ENCODE measurements around the gene PKD2.
"Not testable (repeated sequence)": the region's sequence is repeated elsewhere in the genome, so short reads cannot be mapped to it uniquely, and the experiment has no call there.

PKD2 gene

DNA sequence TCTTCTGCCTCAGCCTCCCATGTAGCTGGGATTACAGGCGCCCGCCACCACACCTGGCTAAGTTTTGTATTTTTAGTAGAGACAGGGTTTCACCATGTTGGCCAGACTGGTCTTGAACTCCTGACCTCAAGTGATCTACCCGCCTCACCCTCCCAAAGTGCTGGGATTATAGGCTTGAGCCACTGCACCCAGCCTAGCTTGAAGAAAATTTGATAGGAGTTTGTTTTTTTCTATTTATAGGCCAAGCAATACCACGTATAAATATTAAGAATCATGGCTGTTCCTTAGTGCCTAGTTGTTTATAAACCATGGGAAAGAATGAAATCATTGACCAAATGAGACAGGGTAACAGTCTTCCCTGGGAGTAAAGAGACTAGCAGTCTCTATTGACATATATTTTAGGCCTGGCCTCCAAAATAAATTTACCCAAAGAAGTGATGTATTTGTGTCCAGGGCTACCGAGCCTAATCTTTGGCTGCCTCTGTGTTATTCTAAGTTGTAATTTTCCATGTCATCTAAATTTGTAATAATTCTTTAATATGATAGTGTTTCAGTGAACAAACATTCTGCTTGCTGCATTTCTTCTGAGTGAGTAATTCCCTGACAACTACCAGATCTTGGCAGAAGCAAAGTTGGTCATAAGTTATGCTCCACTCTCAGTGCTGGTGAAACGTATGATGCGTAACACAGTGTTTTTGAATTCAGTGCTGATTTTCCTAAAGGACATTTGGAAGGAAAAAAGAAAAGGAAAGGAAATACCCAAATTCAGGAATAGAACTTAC lies 10.3 kb downstream of the PKD2 start:
- Histone ChIP-seq H3K36me3 (replicated peaks) (peaks cover 3% of the 10 kb centered on the region), H3K27me3 (replicated peaks) (no peaks in the 10 kb centered on the region), H3K27ac (peak overlapping the region; percentile 92), H3K4me3 (ENCODE audit: low read depth, low read length) (no peak overlapping the region)
- in situ Hi-C loops (cut with HindIII; ENCODE audit: low pct_ligation_motif_present, low sequenced_read_pairs): no loop called here
- TF ChIP-seq, protein P1, sequence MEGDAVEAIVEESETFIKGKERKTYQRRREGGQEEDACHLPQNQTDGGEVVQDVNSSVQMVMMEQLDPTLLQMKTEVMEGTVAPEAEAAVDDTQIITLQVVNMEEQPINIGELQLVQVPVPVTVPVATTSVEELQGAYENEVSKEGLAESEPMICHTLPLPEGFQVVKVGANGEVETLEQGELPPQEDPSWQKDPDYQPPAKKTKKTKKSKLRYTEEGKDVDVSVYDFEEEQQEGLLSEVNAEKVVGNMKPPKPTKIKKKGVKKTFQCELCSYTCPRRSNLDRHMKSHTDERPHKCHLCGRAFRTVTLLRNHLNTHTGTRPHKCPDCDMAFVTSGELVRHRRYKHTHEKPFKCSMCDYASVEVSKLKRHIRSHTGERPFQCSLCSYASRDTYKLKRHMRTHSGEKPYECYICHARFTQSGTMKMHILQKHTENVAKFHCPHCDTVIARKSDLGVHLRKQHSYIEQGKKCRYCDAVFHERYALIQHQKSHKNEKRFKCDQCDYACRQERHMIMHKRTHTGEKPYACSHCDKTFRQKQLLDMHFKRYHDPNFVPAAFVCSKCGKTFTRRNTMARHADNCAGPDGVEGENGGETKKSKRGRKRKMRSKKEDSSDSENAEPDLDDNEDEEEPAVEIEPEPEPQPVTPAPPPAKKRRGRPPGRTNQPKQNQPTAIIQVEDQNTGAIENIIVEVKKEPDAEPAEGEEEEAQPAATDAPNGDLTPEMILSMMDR (IDR thresholded peaks at IDR 0.05; ENCODE audit: low read depth, low read length, missing control alignments): no peak
- peak; percentile 90 for DNase-seq

DNA sequence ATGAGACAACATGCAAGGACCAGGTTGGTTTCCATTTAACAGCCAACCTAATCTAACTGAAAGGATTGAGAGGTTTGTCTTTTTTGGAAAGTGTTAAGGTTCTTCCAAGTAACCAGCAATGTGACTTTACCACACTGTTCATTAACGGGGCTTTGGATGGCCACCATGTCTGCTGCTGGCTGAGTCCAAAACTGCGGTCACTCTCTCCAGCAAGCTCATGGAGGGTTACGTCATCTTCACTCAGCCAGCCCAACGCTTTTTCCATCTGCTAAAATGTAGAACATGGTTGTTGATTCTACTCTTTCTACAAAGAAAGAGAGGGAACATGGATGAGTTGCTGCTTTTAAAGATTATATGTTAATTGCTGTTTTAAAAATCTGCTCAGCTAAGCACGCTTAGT lies 11.0 kb downstream of the PKD2 start:
- peaks cover 3% of the 10 kb centered on the region for H3K36me3 ChIP-seq (replicated peaks)
- TF ChIP-seq, protein P1 (IDR thresholded peaks at IDR 0.05; ENCODE audit: low read depth, low read length, missing control alignments): no peak
- peak overlapping the region; percentile 92 for H3K27ac ChIP-seq
- DNase-seq: peak; percentile 43
- no peaks in the 10 kb centered on the region for H3K27me3 ChIP-seq (replicated peaks)
- in situ Hi-C loops (cut with HindIII; ENCODE audit: low pct_ligation_motif_present, low sequenced_read_pairs): no loop called here
- H3K4me3 ChIP-seq (ENCODE audit: low read depth, low read length): no peak overlapping the region

DNA sequence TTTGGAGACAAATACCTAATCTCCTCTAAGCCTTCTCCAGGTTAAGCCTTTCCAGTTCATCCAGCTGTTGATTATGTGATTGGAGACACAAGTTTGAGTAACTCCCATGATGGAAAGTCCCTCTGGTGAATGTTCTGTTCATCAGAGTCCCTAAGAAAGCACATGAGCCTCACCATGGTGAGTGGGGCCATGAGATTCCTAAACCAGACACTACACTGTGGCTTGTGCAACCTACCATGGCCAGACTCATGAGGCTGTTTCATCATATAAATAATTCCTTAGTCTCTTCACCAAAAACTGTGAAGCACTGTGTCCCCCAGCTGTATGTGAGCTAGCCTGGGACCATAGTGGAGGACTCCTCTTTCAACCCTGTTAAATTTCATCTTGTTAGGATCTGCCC lies 14.4 kb downstream of the PKD2 start:
- no peak for DNase-seq
- Histone ChIP-seq H3K36me3 (replicated peaks) (peaks cover 12% of the 10 kb centered on the region), H3K4me3 (ENCODE audit: low read depth, low read length) (no peak overlapping the region), H3K27me3 (replicated peaks) (no peaks in the 10 kb centered on the region), H3K27ac (no peak overlapping the region)
- TF ChIP-seq, protein P1 (IDR thresholded peaks at IDR 0.05; ENCODE audit: low read depth, low read length, missing control alignments): no peak
- in situ Hi-C loops (cut with HindIII; ENCODE audit: low pct_ligation_motif_present, low sequenced_read_pairs): no loop called here

DNA sequence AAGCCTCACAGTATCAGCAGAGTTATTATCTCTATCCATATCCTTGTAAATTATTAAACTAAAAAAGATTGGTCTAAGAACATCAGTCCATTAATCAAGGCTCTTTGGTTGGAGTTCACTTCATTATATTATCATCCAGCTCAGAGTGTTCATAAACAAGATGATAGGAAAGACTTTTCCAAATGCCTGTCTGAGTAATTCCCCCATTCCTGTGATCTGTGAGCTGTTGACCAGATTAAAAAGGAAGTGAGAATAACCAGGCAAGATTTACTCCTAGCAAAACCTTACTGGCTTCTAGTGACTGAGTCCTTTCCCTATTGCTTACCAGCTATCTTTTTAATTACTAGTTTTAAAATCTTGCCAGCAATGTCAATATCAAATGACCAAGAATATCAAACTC lies 14.9 kb downstream of the PKD2 start:
- no peak for DNase-seq
- no peak overlapping the region for H3K27ac ChIP-seq
- no peaks in the 10 kb centered on the region for H3K27me3 ChIP-seq (replicated peaks)
- H3K4me3 ChIP-seq (ENCODE audit: low read depth, low read length): no peak overlapping the region
- TF ChIP-seq, protein P1 (IDR thresholded peaks at IDR 0.05; ENCODE audit: low read depth, low read length, missing control alignments): no peak
- peaks cover 12% of the 10 kb centered on the region for H3K36me3 ChIP-seq (replicated peaks)
- in situ Hi-C loops (cut with HindIII; ENCODE audit: low pct_ligation_motif_present, low sequenced_read_pairs): no loop called here

DNA sequence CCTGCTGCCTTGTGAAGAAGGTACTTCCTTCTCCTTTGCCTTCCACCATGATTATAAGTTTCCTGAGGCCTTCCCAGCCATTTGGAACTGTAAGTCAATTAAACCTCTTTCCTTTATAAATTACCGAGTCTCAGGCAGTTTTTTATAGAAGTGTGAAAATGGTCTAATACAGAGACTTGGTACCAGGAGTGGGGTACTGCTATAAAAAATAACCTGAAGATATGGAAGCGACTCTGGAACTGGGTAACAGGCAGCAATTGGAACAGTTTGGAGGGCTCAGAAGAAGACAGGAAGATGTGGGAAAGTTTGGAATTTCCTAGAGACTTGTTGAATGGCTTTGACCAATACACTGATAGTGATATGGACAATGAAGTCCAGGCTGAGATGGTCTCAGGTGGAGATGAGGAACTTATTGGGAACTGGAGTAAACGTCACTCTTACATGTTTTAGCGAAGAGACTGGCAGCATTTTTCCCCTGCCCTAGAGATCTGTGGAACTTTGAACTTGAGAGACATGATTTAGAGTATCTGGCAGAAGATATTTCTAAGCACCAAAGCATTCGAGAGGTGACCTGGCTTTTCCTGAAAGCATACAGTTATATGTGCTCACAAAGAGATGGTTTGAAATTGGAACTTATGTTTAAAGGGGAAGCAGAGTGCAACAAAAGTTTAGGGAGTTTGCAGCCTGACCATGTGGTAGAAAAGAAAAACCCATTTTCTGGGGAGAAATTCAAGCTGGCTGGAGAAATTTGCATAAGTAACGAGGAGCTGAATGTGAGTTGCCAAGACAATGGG lies 18.6 kb downstream of the PKD2 start:
- peaks cover 12% of the 10 kb centered on the region for H3K36me3 ChIP-seq (replicated peaks)
- H3K27me3 ChIP-seq (replicated peaks); H3K27ac ChIP-seq; H3K4me3 ChIP-seq (ENCODE audit: low read depth, low read length); in situ Hi-C loops (cut with HindIII; ENCODE audit: low pct_ligation_motif_present, low sequenced_read_pairs); DNase-seq: not testable (repeated sequence)
